CD1c-positive myeloid dendritic cell (primary cell): ENCODE data around the gene P2RX7.
"Not testable (repeated sequence)": the region's sequence is repeated elsewhere in the genome, so short reads cannot be mapped to it uniquely, and the experiment has no call there.

Experiments
- DNase-seq: peaks from one replicate; pipeline ENCODE4 v3.0.0-alpha.2; 2016; ENCODE audit errors: extremely low spot score

The P2RX7 gene

DNA sequence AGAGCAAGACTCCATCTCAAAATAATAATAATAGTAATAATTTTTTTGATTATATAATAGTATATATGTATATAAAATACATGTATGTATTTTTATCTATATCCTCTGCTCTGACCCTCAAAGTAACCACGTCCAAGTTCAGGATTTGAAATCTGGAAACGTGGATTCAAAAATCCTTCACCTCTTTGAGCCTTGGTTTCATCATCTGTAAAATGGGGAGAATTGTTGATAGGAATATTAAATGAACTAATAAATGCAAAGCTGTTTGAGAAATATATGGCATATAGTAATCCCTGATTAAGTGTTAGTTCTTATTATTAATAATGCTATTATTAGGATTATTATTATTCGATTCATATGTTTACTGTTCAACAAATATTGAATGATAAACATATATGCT, 2.6 kb downstream of the P2RX7 start:
- no peak for DNase-seq

DNA sequence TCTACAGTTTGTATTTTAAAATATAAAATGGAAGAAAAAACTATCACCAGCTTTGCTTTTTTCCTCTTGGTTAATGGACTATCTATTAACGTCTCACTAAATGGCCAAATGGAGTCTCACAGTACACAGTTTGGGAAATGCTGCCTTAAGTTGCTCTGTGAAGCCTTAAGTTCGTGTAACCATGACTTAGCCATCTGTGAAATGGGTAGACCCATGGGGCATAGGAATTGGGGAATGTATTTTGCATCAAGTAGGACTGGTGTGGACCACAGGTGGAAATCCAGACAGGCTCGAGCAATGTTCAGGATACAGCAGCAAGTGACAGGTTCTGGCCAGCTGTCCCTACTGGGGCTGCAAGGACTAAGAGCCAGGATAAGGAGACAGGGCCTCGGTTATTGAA, 4.8 kb downstream of the P2RX7 start:
- no peak for DNase-seq

DNA sequence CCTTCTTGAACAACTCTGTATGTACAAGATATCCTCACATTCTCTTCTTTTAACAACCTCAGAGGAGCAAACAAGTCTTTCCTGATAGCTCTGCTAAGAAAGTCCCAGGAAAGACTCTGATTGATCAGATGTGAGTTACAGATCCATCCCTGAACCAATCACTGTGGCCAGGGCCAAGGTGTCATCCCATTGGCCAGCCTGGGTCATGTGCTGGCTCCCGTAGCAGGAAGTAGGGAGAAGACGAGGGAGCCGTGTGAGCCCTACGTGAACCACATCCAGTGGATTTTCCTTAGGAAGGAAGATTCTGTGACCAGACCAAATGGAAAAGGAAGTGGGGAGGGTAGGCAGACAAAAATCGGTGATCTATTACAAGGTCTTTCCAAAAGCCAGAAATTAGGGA, 5.6 kb downstream of the P2RX7 start:
- DNase-seq = no peak

DNA sequence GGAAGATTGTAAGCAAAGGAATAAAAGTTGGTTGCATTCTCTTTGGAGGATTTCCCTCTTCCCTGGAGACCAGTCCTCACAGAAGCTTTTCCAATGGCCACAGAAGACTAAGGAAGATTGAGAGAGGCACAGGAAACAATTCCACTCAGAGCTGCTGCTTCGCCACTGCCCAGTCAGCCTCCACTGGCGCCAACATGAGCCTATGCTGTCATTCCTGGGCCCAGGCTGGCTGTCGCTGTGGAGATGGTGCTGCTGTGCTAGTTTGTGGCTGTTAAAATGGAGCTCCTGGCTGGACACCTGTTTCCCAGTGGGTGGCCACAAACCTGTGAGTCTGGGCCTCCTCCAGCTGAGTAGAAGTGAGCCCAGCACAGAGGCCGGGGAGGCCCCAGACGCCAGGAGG, 6.6 kb downstream of the P2RX7 start:
- no peak for DNase-seq

DNA sequence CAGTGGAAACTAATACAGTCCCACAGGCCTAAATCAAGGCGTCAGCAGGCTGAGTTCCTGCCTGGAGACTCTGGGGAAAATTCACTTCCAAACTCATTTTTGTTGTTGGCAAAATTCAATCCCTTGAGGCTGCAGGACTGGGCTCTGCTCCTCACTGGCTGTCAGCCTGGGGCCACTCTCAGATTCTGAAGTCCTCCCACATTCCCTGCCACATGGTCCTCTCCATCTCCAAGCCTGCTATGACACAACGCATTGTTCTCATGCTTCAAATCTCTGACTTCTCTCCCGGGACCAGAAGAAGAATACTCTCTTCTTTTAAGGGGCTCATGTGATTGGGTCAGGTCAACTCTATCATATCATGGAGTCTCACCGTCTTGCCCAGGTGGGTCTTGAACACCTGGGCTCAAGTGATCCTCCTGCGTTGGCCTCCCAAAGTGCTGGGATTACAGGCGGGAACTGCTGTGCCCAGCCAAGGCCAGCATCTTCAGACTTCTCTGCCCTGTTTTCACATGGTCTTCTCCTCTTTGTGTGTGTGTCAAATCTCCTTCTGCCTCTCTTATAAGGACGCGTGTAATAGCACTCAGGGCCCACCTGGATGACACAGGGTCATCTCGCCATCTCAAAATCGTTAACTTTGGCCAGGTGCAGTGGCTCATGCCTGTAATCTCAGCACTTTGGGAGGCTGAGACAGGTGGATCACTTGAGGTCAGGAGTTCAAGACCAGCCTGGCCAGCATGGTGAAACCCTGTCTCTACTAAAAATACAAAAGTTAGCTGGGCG, 9.7 kb downstream of the P2RX7 start:
- no peak for DNase-seq

DNA sequence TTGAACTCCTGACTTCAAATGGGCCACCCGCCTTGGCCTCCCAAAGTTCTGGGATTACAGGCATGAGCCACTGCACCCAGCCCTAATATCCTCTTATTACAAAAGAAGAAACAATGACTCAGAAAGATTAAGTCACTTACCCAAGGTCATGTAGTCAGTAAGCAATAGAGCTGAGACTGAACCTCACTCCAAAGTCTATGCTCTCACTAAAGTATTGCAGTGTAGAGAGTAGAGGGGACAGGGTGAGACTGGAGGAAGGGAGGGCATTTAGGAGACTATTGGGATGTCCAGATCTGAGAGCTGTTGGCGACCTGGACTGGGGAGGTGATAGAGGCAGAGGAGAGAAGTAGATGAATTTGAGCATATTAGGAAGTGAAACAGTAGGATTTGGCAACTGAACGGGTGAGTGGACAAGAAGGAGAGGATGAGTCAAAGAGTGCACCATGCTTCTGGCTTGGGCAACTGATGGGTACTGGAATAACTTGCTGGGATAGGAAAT, 11.8 kb downstream of the P2RX7 start:
- peak; percentile 91 for DNase-seq

DNA sequence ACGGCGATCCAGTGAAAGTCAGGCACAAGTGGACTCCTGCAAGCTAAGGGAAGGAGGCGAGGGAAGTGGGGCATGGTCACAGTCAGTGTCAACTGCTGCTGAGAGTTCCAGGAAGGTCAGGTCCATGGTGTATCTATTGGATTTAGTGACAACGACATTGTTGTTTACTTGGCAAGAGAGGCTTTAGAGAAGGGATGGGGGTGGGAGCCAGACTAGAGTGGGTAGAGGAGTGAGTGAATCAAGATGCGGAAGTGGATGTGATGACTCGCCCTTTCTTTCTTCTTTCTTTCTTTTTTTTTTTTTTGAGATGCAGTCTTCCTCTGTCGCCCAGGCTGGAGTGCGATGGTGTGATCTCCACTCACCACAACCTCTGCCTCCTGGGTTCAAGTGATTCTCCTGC, 12.5 kb downstream of the P2RX7 start:
- DNase-seq = peak; percentile 85

DNA sequence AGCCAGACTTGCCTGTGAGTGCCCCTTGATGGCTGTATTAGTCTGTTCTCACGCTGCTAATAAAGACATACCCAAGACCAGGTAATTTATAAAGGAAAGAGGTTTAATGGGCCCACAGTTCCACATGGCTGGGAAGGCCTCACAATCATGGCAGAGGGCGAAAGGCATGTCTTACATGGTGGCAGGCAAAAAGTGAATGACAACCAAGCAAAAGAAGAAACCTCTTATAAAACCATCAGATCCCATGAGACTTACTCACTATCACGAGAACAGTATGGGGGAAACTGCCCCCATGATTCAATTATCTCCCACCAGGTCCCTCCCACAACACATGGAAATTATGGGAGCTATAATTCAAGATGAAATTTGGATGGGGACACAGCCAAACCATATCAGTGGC, 16.6 kb downstream of the P2RX7 start:
- DNase-seq = not testable (repeated sequence)

DNA sequence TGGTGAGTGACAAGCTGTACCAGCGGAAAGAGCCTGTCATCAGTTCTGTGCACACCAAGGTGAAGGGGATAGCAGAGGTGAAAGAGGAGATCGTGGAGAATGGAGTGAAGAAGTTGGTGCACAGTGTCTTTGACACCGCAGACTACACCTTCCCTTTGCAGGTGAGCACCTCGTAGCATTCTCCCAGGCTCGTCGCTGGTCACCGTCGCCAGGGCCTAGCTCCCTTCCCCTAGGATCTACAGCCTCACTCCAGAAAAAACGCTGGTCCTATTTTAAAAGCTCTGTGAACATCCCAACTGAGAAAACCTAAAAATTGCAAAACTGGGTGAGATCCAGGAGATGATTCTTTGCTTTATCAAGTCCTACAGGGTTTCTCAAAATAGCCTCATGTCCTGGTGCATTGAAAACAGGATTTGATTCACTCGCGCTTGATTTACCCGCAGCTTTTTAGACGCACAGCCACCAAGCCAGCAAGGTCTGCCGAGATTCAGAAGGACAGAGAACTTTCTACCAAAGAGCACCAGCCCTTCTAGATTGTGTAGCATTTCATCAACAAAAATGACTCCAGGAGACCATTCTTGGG, 22.2 kb downstream of the P2RX7 start:
- no peak for DNase-seq

DNA sequence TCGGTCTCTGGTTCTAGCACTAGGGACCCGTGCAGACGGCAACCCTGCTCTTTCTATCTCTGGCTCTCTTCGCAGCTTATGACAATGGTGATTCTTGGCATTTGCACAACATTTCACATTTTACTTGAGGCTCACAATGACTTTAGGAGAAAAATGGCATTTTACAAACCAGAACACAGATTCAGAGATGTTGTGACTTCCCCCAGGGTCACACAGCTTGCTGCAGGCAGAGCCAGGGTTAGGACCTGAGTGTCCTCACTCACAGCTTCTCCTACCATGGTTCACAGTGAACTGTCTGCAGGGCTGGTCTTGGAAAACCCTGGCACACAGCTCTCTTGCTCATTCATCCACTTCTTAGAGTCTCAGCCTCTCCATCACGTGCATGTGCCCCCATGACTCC, 23.7 kb downstream of the P2RX7 start:
- no peak for DNase-seq

DNA sequence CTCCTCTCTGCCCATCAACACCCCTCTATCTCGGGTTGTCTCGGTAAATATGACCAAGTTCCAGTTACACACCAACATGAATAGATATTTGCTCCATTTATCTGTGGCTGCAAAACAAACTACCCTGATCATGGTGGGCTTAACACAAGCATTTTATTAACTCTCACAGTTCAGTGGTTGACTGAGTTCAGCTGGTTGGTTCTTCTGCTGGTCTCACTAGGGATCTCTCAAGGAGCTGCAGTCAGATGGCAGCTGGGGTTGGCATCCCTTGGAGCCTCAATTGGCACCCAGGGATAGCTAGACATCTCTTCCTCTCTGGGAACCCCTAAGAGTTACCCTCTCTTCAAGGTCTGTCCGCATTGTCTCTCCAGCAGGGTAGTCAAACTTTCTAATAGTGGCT, 25.4 kb downstream of the P2RX7 start:
- DNase-seq = no peak

DNA sequence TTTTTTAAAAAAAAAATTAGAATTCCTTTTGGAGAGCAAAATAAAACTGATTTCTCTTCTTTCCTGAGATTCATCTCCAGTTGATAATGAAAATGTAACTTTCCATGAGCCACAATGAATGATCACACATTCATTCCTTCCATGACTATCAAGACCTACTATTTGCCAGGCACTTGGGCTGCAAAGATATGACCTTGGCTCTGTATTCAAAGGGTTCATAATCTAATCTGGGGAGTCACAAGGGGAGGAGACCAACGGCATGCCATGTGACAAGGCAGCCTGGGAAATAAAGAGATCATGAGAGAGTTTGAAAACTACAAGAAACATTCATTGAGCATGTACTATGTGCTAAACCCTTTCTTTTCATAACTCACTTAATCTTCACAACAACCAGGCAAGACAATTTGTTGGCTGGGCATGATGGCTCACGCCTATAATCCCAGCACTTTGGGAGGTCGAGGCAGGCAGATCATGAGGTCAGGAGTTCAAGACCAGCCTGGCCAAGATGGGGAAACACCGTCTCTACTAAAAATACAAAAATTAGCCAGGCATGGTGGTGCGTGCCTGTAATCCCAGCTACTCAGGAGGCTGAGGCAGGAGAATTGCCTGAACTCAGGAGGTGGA, 26.2 kb downstream of the P2RX7 start:
- DNase-seq = not testable (repeated sequence)

DNA sequence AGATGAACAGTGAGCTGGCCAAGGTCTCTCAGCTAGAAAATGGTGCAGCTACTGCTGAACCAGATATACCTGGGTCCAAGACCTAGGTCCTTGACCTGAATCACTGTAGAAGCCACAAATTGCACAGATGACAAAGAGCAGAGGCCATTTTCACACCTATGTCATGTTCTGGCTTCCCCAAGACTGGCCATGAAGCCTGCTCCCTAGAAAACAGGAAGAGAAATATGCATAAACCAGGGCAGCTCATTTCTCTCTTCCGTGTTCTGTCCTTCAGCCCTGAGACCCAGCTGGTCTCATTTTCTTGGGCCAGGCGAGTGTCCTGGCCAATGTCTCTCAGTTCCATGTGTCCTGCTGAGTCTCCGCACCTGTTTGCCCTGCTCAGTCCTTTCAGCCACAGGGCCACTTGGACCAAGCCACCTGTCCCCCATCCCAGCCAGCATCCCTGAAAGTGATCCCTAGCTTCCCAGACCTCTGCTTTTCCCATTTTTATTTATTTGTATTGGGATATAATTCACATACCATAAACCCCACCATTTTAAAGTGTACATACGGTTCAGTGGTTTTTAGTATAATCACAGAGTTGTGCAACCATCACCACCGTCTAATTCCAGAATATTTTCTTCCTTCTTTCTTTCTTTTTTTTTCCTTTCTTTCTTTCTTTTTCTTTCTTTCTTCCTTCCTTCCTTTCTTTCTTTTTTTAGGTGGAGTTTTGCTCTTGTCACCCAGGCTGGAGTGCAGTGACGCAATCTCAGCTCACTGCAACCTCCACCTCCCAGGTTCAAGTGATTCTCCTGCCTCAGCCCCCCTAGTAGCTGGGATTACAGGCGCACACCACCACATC, 27.0 kb downstream of the P2RX7 start:
- DNase-seq = peak; percentile 71

DNA sequence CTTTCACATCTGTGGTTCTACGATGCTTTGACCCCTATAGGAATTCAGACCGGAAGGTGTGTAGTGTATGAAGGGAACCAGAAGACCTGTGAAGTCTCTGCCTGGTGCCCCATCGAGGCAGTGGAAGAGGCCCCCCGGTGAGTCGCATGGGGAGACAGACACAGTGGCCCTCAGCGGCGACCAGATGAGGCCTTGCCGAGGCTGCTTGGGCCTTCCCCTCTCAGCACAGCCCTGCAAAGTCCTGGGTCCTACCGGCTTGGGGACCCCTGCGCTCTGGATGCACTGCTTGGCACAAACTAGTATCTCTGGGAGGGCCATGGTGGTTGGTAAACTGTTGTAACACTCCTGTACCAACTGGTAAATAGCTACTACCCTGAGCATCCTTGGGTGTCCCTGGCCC, 29.7 kb downstream of the P2RX7 start:
- no peak for DNase-seq

DNA sequence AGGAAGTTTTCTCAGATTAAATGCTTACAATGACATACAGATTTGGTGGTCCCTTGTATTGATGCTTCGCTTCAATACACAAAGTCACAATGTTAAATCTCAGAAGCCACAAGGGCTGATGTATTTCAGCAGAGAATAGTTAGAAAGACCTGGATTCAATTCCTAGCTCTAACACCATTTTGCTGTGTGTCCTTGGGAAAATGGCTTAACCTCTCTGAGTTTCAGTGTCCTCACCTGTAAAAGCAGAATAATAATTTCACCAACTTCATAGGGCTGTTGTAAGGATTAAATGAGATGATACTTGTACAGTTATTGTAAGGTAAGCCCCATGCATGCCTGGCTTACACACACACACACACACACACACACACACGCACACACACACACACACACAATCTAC, 30.3 kb downstream of the P2RX7 start:
- DNase-seq = no peak

DNA sequence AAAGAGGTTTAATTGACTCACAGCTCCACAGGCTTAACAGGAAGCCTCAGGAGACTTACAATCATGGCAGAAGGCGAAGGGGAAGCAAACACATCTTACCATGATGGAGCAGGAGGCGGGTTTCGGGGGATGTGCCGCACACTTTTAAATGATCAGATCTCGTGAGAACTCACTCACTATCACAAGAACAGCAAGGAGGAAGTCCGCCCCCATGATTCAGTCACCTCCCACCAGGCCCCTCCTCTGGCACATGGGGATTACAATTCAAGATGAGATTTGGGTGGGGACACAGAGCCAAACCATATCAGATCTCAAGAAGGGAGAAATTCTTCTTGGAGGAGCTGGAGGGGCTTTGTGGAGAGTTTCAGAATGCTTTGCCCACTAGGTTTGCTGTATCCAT, 32.2 kb downstream of the P2RX7 start:
- not testable (repeated sequence) for DNase-seq

DNA sequence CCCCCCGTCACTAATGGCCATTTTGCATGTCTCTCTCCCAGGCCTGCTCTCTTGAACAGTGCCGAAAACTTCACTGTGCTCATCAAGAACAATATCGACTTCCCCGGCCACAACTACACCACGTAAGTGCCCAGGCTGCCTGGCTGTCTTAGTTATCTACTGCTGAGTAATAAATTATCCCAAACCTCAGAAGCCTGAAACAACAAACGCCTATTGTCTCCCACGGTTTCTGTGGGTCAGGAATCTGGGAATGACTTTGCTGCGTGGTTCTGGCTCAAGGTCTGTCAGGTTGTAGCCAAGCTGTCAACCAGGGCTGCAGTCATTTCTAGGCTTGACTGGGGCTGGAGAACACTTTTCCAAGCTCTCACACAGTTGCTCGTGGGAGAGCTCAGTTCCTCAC, 32.6 kb downstream of the P2RX7 start:
- no peak for DNase-seq

DNA sequence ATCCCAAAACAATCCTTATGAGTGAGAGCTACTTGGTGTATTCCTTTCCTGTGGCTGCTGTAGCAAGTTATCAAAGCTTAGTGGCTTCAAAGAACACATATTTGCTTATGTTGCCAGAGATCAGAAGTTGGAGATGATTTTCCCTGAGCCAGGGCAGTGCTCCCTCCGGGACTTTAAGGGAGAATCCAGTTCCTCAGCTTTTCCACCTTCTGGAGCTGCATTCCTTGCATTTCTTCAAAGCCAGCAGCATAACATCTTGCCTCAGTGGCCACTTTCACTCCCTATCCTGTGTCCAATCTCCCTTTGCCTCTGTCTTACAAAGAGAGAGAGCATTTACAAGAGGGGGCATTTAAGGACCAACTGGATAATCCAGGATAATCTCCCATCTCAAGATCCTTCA, 33.7 kb downstream of the P2RX7 start:
- no peak for DNase-seq

DNA sequence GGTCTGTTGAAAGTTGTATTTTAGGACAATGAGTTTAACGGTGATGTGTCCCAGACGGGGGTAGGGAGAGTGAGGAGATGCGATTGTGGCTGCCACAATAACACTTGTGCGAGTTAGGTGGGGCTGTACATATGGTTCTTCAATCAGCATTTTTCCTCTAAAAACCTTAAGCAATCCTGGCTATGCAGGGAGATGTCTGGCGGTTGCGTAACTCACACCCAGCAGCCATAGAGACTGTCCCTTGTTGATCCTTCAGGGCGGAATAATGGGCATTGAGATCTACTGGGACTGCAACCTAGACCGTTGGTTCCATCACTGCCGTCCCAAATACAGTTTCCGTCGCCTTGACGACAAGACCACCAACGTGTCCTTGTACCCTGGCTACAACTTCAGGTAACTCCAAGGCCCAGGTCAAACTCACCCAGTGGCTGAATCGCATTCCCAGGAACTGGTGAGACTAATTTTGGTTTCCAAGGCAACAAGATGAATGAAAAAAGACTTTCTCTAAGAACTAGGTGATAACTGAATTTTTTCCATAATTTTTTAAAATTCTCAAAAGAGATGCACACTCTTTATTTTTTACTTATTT, 34.6 kb downstream of the P2RX7 start:
- no peak for DNase-seq

DNA sequence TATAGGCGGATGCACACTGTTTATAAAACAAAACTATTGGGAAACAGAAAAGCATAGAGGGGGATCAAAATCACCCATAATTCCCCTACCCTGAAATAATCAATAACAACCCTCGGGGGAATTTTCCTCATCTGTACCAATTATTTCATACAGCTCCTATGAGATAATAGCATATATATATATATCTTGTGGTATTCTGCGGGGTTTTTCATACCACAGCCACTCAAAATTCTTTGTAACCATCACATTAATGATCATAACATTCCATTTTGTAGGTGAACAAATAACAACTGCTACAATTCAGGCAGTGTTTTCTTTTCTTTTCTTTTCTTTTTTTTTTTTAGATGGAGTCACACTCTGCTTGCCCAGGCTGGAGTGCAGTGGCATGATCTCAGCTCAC, 35.3 kb downstream of the P2RX7 start:
- no peak for DNase-seq

DNA sequence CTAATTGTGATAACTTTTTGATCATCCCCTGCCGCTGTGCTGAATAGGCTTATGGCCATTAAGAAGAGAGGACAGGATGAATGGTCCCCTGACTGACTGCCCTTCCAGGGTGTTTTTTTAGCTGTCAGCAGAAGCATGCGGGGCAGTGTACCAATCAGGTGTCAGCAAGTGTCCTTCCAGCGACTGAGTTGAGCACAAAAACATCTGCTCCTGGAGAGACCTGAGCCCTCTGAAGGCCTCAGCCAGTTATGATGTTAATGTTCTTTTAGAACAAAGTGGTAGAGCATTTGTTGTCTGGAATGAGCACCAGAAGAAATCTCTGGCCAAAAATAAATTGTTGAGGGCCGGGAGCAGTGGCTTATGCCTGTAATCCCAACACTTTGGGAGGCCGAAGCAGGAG, 37.5 kb downstream of the P2RX7 start:
- DNase-seq = no peak
